HG02678 (cell line): ENCODE measurements around the gene PPARG.
"Not testable (repeated sequence)": the region's sequence is repeated elsewhere in the genome, so short reads cannot be mapped to it uniquely, and the experiment has no call there.

Source experiments
- ATAC-seq: cut with Tn5 transposase; IDR thresholded peaks from one replicate; pipeline ENCODE4 v1.9.1; 2021; ENCODE audit warnings: mild to moderate bottlenecking, moderate library complexity; ENCODE audit not compliant: unreplicated experiment

The PPARG gene

GRCh38 chr3:12458901-12459300 lies 170.0 kb downstream of the PPARG start:
- no peak for ATAC-seq

GRCh38 chr3:12460127-12460526 lies 171.3 kb downstream of the PPARG start:
- ATAC-seq = no peak

DNA sequence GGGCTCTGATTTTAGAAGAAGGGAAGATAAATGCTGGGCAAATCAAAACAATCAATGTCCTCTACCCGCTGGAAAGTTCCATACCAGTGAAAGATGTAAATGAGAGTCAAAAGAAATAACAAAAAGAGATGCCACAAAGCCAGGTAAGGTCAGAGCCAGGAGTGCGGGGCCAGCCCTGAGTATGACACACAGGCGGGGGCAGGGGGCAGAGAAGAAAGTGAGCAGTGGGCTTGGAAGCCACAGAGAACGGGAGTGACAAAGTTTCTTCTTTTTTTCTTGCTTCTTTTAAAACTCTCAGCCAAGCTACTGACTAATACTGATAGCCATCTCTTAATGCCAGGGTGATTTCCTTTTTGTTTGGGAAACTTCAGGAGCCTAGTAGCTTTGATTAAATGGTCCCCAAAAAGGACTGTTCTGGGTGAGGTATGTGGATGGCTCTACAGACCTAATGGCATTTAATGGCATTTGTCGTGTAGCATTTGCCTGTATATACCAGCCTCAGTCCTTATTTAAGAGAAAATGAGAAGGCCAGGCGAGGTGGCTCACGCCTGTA lies 172.3 kb downstream of the PPARG start:
- no peak for ATAC-seq

- no peak for ATAC-seq
Measured at GRCh38 chr3:12462159-12462947, 173.5 kb downstream of the PPARG start.

DNA sequence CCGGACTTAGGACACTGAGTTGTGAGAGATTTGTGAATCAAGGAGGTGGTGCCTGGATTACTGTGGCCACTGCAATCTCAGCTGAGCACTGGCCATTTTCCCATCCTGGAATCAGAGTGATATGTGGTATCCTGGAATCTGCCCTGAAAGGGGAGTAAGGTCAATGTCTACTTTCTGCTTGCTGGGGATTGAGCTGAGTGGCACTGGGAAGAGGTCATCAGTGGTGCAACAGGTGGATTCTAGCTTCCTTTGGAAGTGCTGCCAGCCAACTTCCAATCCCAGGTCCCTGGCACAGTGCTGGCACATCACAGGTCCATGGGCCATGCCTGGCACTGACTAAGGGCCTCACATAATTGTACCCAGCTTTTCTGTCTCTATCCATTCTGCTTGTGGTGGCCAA lies 174.8 kb downstream of the PPARG start:
- no peak for ATAC-seq

- ATAC-seq = no peak
Measured at GRCh38 chr3:12464181-12464580, 175.3 kb downstream of the PPARG start.

DNA sequence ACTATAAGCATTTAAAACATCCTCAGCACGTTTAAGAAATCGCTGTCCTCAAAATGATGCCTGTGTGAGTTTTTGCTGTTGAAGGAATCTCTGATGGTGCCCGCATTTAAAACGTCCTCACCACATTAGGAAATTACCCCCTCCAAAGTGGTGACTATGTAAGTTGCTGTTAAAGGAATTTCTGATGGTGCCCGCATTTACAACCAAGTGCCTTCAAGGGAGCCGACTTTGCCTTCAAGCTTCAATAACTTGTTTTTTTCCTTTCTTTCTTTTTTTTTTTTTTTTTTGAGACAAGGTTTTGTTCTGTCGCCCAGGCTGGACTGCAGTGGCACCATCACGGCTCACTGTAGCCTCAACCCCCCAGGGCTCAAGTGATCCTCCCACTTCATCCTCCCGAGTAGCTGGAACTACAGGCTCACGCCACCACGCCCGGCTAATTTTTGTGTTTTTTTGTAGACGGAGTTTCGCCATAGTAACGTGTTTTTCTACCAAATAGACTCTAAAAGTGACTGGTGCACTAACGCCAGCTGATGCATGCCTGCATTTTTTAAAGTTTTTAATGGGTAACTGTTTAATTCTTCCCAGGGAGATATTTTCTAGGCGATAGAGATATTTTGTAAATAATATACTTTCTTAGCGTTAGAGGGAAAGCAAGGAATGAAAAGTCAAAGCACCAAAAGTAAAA lies 176.4 kb downstream of the PPARG start:
- ATAC-seq = no peak

DNA sequence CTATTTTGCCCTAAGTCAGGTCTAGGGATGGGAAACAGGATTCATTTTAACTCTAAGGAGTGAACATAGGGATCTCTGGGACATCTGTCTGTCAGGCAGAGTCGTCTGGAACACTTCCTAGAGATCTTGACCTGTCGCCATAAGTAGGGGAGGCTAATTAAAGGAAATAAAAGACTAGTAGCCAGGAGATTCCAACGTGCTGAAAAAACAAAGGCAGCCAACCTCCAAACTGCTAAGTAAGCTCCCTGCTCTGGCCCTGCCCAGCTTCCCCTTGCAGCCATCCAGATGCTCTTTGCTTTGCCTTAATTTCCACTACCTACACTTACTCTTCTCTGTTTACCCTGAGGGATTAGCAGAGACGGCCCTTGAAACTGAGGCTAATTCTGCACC lies 177.0 kb downstream of the PPARG start:
- ATAC-seq = no peak

DNA sequence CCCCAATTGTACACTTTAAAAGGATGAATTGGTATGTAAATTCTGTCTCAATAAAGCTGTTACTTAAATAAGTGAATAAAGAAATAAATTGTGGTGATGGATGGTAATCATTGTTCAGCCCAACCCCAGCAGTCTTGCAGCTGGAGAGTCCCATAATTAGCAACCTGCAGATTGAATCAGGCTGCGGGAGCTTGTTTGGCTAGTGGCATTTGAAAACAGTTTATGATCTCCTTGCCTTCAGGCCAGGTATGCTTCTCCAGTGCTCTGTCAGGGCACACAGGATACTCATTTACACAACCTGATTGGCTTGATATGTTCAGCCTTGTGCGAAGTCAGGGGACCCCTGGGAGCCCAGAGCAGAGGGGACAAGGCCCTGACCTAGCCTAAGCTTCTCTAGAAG lies 178.9 kb downstream of the PPARG start:
- ATAC-seq = no peak

GRCh38 chr3:12468276-12468675 lies 179.4 kb downstream of the PPARG start:
- no peak for ATAC-seq

DNA sequence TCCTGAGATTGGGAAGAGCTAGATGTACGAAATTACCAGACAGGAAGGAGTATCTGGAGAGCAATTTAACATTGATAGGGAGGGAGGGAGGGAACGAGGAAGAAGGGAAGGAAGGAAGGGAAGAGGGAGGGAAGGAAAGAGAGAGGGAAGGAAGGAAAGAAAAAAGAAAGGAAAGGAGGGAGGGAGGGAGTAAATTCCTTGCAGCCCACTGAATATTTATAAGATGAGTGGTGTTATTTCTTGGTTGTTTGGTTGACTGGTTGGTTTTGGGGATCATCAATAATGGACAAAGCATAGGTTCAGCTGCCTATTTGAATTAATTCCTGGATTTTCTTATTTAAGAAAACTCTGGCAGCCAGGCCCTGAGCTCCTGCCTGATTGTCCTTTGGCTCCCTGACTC lies 179.9 kb downstream of the PPARG start:
- no peak for ATAC-seq

- not testable (repeated sequence) for ATAC-seq
Measured at GRCh38 chr3:12469222-12469621, 180.4 kb downstream of the PPARG start.

DNA sequence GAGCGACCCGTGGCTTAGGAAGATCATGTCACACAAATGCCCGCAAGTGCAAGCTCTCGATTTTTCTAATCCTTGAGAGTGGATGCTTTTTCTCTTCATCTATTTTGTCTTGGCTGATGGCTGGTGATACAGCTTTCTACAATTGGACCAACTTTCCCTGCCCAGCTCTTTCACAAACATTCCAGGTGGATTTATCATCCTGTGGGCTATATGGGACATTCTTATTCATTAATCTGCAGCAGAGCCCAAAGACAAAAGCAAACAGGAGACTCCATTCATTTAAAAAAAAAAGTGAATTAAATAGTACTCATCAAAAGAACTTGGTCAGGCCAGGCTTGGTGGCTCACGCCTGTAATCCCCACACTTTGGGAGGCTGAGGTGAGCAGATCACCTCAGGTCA lies 181.2 kb downstream of the PPARG start:
- no peak for ATAC-seq

DNA sequence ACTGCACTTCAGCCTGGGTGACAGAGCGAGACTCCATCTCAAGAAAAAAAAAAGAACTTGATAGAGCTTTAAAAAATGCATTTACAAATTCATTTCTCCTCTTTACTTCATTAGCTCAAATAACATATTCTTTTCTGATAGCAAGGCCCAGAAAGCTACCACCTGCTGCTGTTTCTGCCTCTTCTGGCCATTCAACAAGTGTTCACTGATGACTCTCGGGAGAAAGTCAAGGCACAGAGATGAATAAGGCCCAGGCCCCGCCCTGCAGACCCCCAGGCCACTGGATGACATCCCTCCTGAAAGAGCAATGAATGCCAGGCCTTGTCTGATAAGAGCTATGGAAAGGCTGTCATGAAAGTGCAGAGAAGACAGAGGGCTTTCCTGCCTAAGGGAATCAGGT lies 181.8 kb downstream of the PPARG start:
- no peak for ATAC-seq

- no peak for ATAC-seq
Measured at GRCh38 chr3:12471241-12471640, 182.4 kb downstream of the PPARG start.

GRCh38 chr3:12472000-12472610 lies 183.2 kb downstream of the PPARG start:
- no peak for ATAC-seq

DNA sequence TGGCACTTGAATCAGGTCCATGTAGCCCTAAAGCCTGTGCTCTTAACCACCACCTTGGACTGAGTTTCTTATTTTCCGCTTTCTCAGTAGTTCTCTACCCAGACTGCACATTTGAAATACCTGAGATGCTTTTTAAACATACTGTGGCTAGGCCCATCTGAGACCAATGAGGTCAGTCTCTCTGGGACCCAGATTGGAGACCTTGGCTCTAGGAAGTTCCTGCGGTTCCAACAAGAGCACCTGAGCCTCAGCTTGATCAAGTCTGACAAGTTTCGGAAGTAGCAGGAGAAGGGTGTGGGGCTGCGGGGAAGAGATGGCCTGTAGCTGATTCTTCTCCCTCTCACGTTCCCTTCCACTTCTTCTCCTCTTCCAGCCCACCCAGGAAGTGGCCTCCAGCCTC lies 183.9 kb downstream of the PPARG start:
- no peak for ATAC-seq

DNA sequence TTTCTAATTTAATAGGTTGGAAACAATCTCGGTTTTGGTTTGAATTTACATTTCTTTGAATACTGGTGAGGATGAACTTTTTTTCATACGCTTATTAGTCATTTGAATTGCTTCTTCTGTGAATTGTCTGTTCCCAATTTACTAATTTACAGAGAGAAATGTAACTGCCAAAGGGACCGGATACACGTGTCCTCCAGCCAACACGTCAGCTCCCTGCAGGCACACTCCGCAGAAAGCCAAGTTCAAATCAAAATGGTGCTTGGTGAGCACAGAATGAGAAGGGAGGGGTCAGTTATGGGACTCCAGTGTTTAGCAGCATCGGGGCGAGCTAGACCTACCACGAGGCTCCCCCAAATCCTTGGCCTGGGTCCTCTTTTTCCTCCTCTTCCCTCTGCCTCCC lies 184.6 kb downstream of the PPARG start:
- no peak for ATAC-seq

DNA sequence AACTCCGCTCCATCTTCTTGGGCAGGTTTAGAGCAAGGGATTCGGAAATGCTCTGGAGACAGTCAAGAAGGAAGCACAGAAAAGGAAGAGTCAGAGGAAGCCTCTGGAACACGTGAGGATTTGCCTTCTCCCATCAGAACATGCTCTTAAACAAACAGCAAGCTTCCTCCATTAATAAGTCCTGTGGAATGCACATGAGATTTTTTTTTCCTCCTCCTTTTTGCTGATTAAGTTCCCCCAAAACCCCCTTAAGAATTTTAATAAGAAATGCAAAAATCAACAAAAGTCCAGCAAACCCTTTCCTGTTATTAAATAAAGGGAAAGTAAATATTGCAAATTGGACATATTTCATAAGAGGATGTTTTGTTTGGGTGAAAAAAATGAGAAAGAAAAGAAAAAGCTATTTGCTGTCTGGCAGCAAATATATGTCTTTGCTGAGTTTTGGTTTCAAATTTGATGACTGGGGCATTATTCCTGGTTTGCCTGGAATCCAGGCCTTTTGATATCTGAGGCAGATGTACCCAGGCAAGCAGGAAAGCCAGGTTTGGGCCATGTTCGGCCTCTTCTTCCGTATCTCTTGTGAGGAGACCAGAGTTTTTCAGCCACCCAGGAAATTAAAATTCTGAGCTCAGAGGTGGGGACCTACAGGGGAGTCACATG lies 187.5 kb downstream of the PPARG start:
- no peak for ATAC-seq

DNA sequence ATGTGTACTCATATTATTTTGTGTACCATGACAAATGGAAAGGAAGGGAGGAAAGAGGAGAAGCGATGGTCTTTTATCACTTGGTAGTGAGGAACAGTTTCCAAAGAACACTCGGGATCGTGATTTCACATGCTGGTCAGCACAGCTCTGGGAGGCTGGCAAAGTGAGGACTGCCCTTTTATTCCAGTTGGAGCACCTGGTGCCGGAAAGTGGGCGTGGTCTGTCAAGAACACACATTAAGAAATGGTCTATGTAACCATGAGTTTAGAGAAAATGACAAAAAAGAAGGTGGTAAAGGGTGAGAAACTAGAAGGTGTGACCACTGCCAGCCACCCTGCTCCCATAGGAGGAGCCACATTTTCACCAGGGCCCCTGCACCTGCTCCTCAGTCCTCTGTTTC lies 188.4 kb downstream of the PPARG start:
- ATAC-seq = no peak

DNA sequence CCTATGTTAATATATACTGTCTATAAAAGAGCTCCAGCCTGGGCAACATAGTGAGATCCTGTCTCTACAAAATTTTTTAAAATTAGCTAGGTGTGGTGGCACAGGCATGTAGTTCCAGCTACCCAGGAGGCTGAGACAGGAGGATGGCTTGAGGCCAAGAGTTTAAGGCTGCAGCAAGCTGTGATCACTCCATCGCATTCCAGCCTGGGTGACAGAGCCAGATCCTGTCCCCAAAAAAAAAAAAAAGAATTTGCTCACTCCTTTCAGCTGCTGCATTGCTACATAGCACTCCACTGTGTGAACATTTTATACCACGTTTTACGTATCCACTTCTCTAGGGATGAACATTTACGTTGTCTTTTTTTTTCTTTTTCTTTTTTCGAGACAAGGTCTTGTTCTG lies 189.5 kb downstream of the PPARG start:
- ATAC-seq = no peak
